GM12878 (cell line): ENCODE data around the gene TMEM53. TPM values are rescaled to one million over a fixed set of nuclear protein-coding genes. Genes with fewer than 3 reads are reported as not detected.

ENCODE experiments used
- ATAC-seq: fragments of 200-7000 bp; cut with Tn5 transposase; 3 replicates; pipeline ENCODE4 v1.9.1; 2020; ENCODE audit warnings: mild to moderate bottlenecking, moderate library complexity
- BruUV-seq: library from RNA; stranded (reverse); fragments of 400-500 nt; replicated peaks from 2 replicates; lab custom pipeline; 2021; lab: Mats Ljungman, UMichigan
- CTCF ChIA-PET: fragments of 300-600 bp; sonication (Branson Sonifier 250); formaldehyde crosslinking; extraction: SDS; loops from one replicate; lab custom pipeline; 2021; ENCODE audit warnings: inconsistent platforms; lab: Yijun Ruan, JAX
- POLR2A ChIA-PET: fragments of 350-600 bp; formaldehyde crosslinking; extraction: SDS; loops from one replicate; lab custom pipeline; 2021; ENCODE audit warnings: inconsistent platforms; lab: Charles Lee
- RAD21 ChIA-PET: fragments of 300-600 bp; sonication (Branson Sonifier 250); formaldehyde crosslinking; loops from one replicate; lab custom pipeline; 2023; ENCODE audit warnings: antibody characterized with exemption; ENCODE audit not compliant: unreplicated experiment; lab: Charles Lee
- SMC1A ChIA-PET: fragments of 300-600 bp; sonication (Branson Sonifier 250); formaldehyde crosslinking; loops from one replicate; lab custom pipeline; 2023; ENCODE audit not compliant: unreplicated experiment, uncharacterized antibody; lab: Charles Lee
- DNase-seq: peaks from one replicate; pipeline ENCODE4 v3.0.0-alpha.2; 2011; ENCODE audit warnings: low read depth, low spot score
- FAIRE-seq: peaks from 3 replicates; lab custom pipeline; 2011; peaks lifted over from hg19 to GRCh38; lab: Jason Lieb, UNC
- H2AFZ ChIP-seq: 2 replicates; pipeline ENCODE4 v1.6.0; 2011; ENCODE audit warnings: low read depth, low read length, control low read depth; ENCODE audit not compliant: control insufficient read depth
- H3K27ac ChIP-seq: 2 replicates; pipeline ENCODE4 v1.5.1; 2011; ENCODE audit warnings: control low read depth; ENCODE audit not compliant: control insufficient read depth, insufficient read depth
- H3K27me3 ChIP-seq, 2 experiments: replicated peaks in 1 of 2; 2 replicates each; pipeline versions ENCODE4 v1.6.0 to v1.6.1; 2011; ENCODE audit warnings: low read length in 1 of 2; ENCODE audit not compliant: control insufficient read depth in 2 of 2, insufficient read depth in 2 of 2
- H3K36me3 ChIP-seq, 2 experiments: 2 replicates each; pipeline ENCODE4 v1.5.1; 2011; ENCODE audit warnings: low read length in 1 of 2; ENCODE audit not compliant: control insufficient read depth in 2 of 2, insufficient read depth in 2 of 2
- H3K4me1 ChIP-seq: 2 replicates; pipeline ENCODE4 v1.6.1; 2011; ENCODE audit warnings: mild to moderate bottlenecking, low read length, moderate library complexity, mixed read lengths; ENCODE audit not compliant: control insufficient read depth, insufficient read depth
- H3K4me2 ChIP-seq: 2 replicates; pipeline ENCODE4 v1.6.0; 2011; ENCODE audit warnings: control low read depth; ENCODE audit not compliant: control insufficient read depth, insufficient read depth
- H3K4me3 ChIP-seq: fragments of 200-600 bp; sonication (generic); 2 replicates; pipeline ENCODE4 v1.5.1; 2016
- H3K79me2 ChIP-seq: 2 replicates; pipeline ENCODE4 v1.6.0; 2011; ENCODE audit warnings: low read length; ENCODE audit not compliant: control insufficient read depth, insufficient read depth
- H3K9ac ChIP-seq: 2 replicates; pipeline ENCODE4 v1.8.0; 2011; ENCODE audit warnings: low read length, control low read depth, mixed read lengths; ENCODE audit not compliant: control insufficient read depth, insufficient read depth
- H3K9me3 ChIP-seq: replicated peaks from 3 replicates; pipeline ENCODE4 v1.5.1; 2011; ENCODE audit warnings: mild to moderate bottlenecking, low read length; ENCODE audit not compliant: control insufficient read depth, insufficient read depth
- H4K20me1 ChIP-seq: 2 replicates; pipeline ENCODE4 v1.6.0; 2011; ENCODE audit not compliant: control insufficient read depth, insufficient read depth
- ASH2L ChIP-seq: fragments of 300-600, 200-600 bp; sonication (generic); IDR thresholded peaks from 2 replicates; pipeline ENCODE4 v1.6.1; 2017; ENCODE audit warnings: low read depth, mild to moderate bottlenecking, borderline replicate concordance
- CHD4 ChIP-seq: fragments of 200-600 bp; sonication (generic); IDR thresholded peaks from 2 replicates; pipeline ENCODE4 v1.6.1; 2016; ENCODE audit warnings: mild to moderate bottlenecking
- CREB1 ChIP-seq: IDR thresholded peaks from 2 replicates; pipeline ENCODE4 v1.6.1; 2012; ENCODE audit warnings: low read depth, mild to moderate bottlenecking, inconsistent platforms
- CUX1 ChIP-seq: IDR thresholded peaks from 2 replicates; pipeline ENCODE4 v1.6.1; 2012; ENCODE audit warnings: improper control_type of control experiment, low read depth, low read length; ENCODE audit not compliant: insufficient replicate concordance
- E2F4 ChIP-seq: IDR thresholded peaks from 2 replicates; pipeline ENCODE4 v1.6.1; 2012; ENCODE audit warnings: low read depth, low read length, improper control_type of control experiment
- ELK1 ChIP-seq: IDR thresholded peaks from 2 replicates; pipeline ENCODE4 v1.6.1; 2012; ENCODE audit warnings: low read depth, low read length, improper control_type of control experiment
- GABPA ChIP-seq: IDR thresholded peaks from 2 replicates; pipeline ENCODE4 v1.6.1; 2014; ENCODE audit warnings: antibody characterized with exemption, low read depth, mild to moderate bottlenecking, inconsistent platforms
- KAT2A ChIP-seq: conservative IDR thresholded peaks from 2 replicates; pipeline ENCODE4 v1.6.1; 2011; ENCODE audit warnings: low read depth, low read length; ENCODE audit not compliant: control insufficient read depth
- MTA2 ChIP-seq: fragments of 450-650 bp; IDR thresholded peaks from 2 replicates; pipeline ENCODE4 v1.6.1; 2016; ENCODE audit warnings: low read depth, mild to moderate bottlenecking, moderate library complexity
- MTA3 ChIP-seq: IDR thresholded peaks from 2 replicates; pipeline ENCODE4 v1.6.1; 2012; ENCODE audit warnings: low read length, inconsistent platforms, borderline replicate concordance
- PML ChIP-seq: IDR thresholded peaks from 2 replicates; pipeline ENCODE4 v1.6.1; 2012; ENCODE audit warnings: low read length, inconsistent platforms
- RELA ChIP-seq: fragments of 450-650 bp; IDR thresholded peaks from 2 replicates; pipeline ENCODE4 v1.8.0; 2014; ENCODE audit warnings: borderline replicate concordance; ENCODE audit not compliant: partially characterized antibody
- SMAD1 ChIP-seq: fragments of 450-650 bp; IDR thresholded peaks from 2 replicates; pipeline ENCODE4 v1.6.1; 2018; ENCODE audit warnings: mild to moderate bottlenecking, low read depth; ENCODE audit not compliant: partially characterized antibody
- SREBF2 ChIP-seq: IDR thresholded peaks from 2 replicates; pipeline ENCODE4 v1.6.1; 2012; ENCODE audit warnings: mild to moderate bottlenecking, low read length
- SUZ12 ChIP-seq: fragments of 200-600 bp; sonication (generic); IDR thresholded peaks from one replicate; pipeline ENCODE4 v1.6.1; 2018; ENCODE audit warnings: antibody characterized with exemption, mild to moderate bottlenecking; ENCODE audit not compliant: unreplicated experiment
- ZNF217 ChIP-seq: fragments of 450-650 bp; IDR thresholded peaks from 2 replicates; pipeline ENCODE4 v1.6.1; 2017; ENCODE audit warnings: antibody characterized with exemption, mild to moderate bottlenecking
- ZNF274 ChIP-seq: IDR thresholded peaks from one replicate; pipeline ENCODE4 v1.8.0; 2011; ENCODE audit not compliant: insufficient read length, insufficient read depth
- WGBS: methylation state at CpG from one replicate; pipeline ENCODE4 v1.1.6; 2016; ENCODE audit warnings: low lambda C conversion rate; ENCODE audit not compliant: insufficient replicate concordance, insufficient coverage; ENCODE audit errors: missing lambda C conversion rate; 5-methylcytosine and 5-hydroxymethylcytosine counted together
- in situ Hi-C: fragments of 300-500 bp; cut with MboI; formaldehyde crosslinking; loops from 9 replicates; pipeline ENCODE4 v1.14.3; 2018; ENCODE audit warnings: mixed read lengths
- intact Hi-C: fragments of 100-400 bp; cut with micrococcal nuclease; formaldehyde crosslinking; loops from one replicate; pipeline ENCODE4 v1.14.2; 2022; ENCODE audit not compliant: unreplicated experiment
- polyA plus RNA-seq, 11 experiments: library from polyadenylated mRNA; depleted of rRNA in 4 of 11; unstranded in 6 of 11; stranded (reverse) in 5 of 11; fragments of >200 nt; fragmentation: Nextera tagmentation in 4 of 11; fragmentation: Illumina TruSeq in 1 of 11; extraction: Ambion mirVana in 4 of 11; extraction: Trizol in 1 of 11; gene quantifications; 1 replicate in 1 of 11; 2 replicates in 10 of 11; pipeline versions ENCODE4 v1.2.1 to v1.2.3, GENCODE V29; 2011 to 2016; ENCODE audit warnings: inconsistent platforms in 2 of 11, missing spikeins in 2 of 11, low read depth in 1 of 11
- total RNA-seq, 4 experiments: library from RNA; depleted of rRNA in 3 of 4; stranded (reverse); fragments of >200 nt in 3 of 4; fragmentation: Illumina TruSeq in 1 of 4; extraction: Trizol in 1 of 4; gene quantifications; 2 replicates each; pipeline versions ENCODE4 v1.2.1 to v1.2.3, GENCODE V29; 2013 to 2021

The TMEM53 gene
- total and polyA plus RNA-seq, 10 of the 15 experiments (the other 5 are each of a cell fraction or from before 2014, with no cell fraction given): 3.1 to 23.9 (median 11.1) TPM

GRCh38 chr1:44684525-44684924 is 10.2 kb upstream of the TMEM53 start:
- WGBS: 0% methylated on average over 1 of the region's 1 CpG
- Histone ChIP-seq H3K27ac (peak overlapping the region; percentile 77), H3K9me3 (no peaks in the 10 kb centered on the region), H3K4me1 (peaks cover 20% of the 10 kb centered on the region), H3K4me2 (peak overlapping the region; percentile 50), H4K20me1 (no peaks in the 10 kb centered on the region), H3K79me2 (no peaks in the 10 kb centered on the region), H3K27me3 (no peaks in the 10 kb centered on the region), H3K4me3 (no peak overlapping the region), H3K36me3 (no peaks in the 10 kb centered on the region), H3K9ac (no peak overlapping the region; the same call in 1 of the 2 replicates), H2AFZ (peak overlapping the region; percentile 13)
- ChIA-PET POLR2A (interaction anchor here (0.5 to 2.8 kb wide), 3 partner anchors 10 to 857 kb away, joined by 3 to 29 read pairs (median 5); partner anchors contain the start of genes ARMH1 and TMEM53), RAD21 (interaction anchor here (0.7 to 2.3 kb wide), 5 partner anchors 10 to 37 kb away, joined by 3 to 11 read pairs (median 4); partner anchors contain the start of genes ARMH1 and TMEM53), CTCF (interaction anchor here (0.6 to 3.1 kb wide), 9 partner anchors 10 to 92 kb away, joined by 3 to 17 read pairs (median 5); partner anchors contain the start of genes ARMH1, RNU5D-1 and TMEM53), SMC1A (interaction anchor here (0.9 to 2.6 kb wide), 11 partner anchors 8 to 328 kb away, joined by 3 to 15 read pairs (median 5); partner anchors contain the start of genes ARMH1, TMEM53 and UROD)
- intact Hi-C loops: no loop called here
- peak; percentile 81 for DNase-seq
- no TSS peak for BruUV-seq
- ATAC-seq: peak; percentile 96
- peak; percentile 87 for FAIRE-seq
- in situ Hi-C loops: no loop called here
- TF ChIP-seq SMAD1: no peak
- no peak for TF ChIP-seq ZNF217
- peak; percentile 61 for TF ChIP-seq GABPA
- no peak for TF ChIP-seq KAT2A
- TF ChIP-seq ELK1: no peak
- TF ChIP-seq CREB1: peak; percentile 39; the same call in 1 of the 2 replicates
- no peak for TF ChIP-seq ASH2L
- TF ChIP-seq E2F4: no peak
- no peak for TF ChIP-seq CUX1
- TF ChIP-seq SUZ12: no peak
- TF ChIP-seq RELA: no peak
- TF ChIP-seq PML: 0 out of 2 replicates have a peak, but pooled peaks have one; percentile 64
- TF ChIP-seq MTA2: 0 out of 2 replicates have a peak, but pooled peaks have one; percentile 19
- TF ChIP-seq CHD4: no peak
- TF ChIP-seq ZNF274: no peak
- no peak for TF ChIP-seq SREBF2
- TF ChIP-seq MTA3: peak; percentile 93; the same call in 1 of the 2 replicates
